HG03060 (cell line): ENCODE results near the gene MAL.
"Not testable (repeated sequence)": the region's sequence is repeated elsewhere in the genome, so short reads cannot be mapped to it uniquely, and the experiment has no call there.

Source experiments
- ATAC-seq: cut with Tn5 transposase; IDR thresholded peaks from one replicate; pipeline ENCODE4 v1.9.1; 2021; ENCODE audit warnings: low read depth, moderate number of reproducible peaks; ENCODE audit not compliant: unreplicated experiment

Gene MAL

DNA sequence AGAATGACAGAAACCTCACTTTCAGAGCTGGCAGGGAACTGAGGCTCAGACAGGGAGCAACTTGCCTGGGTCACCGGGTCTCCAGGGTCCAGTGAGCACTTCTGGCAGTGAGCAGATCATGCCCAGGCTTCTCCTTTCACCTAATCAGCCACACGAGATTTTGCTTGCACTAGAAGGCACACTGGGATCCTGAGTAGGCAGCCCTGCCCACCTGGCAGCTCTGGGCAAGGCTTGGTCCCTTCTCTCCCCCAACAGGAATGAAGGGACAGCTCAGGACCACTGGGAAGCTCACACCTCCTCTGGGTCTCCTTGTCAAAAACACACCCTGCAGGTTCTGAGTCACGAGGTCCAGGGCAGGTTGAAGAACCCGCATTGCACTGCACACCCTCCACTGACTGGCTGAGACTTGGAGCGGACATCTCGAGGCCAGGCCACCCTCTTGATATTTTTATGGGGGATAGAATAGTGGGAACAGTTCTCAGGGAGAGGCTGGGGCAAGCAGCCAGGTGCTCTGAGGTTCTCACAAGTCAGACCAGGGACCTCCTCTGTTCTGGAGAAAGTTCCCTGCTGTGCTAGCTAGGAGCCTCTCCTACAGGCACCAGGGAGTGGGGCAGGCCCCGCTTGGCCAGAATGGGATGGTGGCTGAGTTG is 5.7 kb downstream of the MAL start:
- ATAC-seq = no peak

DNA sequence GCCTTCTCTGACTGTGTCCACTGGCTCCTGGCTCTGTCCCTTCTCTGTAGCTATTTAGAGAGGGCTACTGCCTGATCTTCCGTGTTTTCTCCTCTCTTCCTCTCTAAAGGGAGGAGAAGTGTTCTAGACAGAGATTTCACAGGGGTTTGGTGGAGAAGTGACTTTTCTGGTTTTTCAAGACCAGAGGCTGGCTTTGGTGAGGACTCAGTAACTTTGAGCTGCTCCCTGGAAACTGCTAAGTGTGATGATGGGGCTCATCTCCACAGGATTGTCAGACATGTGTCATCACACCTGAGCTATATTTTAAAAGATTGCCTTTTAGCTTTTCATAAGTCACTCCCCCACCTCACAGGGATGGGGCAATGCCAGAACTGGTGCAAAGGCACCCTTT is 6.2 kb downstream of the MAL start:
- no peak for ATAC-seq

DNA sequence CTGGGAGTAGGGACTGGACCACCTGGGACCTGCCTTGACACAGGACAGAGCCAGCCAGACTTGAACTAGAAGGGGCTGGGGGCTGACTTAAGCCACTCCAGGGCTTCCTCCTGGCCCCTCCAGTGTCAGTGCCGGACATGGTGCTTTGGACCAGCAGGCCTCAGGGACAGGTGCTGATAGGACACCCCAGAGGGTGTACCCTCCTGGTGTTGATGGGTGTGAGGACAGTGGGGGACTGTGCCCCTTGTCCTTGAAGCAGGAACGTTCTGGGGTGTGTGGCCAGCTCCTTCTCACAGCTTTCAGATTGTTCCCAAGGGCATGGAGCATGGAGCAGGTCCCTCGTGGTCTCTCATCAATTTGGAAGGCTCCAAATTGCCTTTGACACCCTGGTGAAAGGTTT is 6.8 kb downstream of the MAL start:
- no peak for ATAC-seq

DNA sequence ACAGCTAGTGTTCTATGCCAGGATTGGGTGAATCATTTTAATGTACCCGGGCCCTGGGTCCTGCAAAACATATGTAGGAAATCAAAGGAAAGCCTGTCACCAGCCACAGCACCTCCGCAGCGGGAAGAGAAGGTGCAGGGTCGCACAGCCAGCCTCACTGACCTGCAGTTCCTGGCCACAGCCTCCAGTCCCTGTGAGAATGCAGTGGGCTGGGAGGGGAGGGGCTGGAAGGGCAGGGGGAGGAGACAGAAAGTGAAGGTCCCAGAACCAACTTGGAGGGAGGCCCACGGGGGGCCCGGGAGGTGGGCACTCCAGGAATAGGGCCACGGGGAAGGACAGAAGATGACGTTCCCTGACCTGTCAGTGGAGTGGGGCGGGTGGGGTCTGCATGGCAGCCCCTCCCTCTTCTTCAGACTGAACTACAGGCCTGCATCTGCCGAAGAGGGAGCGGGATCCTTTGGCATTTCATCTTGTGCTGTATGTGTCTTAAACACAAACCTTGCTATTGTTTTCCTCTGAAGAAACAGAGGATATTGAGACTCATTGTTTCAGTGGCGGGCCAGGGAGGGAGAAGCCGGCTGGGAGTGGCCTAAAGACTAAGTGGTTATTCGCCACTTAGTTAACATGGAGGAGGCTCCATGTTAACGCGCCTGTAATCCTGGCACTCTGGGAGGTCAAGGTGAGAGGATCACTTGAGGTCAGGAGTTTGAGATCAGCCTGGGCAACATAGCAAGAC is 7.5 kb downstream of the MAL start:
- no peak for ATAC-seq

DNA sequence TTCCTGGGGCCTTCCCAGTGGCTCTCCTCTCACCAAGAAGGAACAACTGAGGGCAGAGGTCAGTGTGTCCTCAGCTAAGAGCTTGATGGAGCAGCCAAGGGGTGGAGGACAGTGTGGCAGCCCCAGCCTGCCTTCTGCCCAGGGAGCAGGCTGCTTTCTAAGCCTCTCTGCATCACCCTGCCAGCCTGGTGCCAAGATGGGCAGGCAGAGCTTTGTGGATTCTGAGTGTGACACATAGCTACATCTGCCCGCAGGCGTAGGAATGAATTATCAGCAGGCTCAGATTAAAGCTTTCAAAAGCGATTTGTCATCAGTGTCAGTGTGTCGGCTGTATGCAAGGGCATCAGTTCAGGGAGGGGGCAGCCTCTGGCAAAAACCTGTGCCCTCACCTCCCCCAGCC is 8.7 kb downstream of the MAL start:
- ATAC-seq = no peak

DNA sequence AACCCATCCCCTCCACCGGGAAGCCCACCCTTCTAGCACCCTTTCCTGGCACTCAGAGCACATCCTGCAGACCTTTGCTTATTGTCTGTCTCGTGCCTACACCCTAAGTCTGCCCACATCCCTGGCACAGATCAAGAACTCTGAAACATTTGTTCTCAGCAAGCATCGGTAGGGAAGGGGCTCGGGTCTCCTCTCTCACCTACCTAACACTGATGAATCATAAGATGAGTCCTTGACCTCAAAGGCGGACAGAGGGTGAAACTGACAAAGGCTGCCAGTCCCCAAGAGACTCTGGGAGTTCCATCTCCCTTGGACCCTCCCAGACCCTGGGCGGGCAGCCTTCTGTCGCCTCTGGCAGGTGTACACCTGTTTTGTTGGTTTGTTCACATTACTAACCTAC is 9.3 kb downstream of the MAL start:
- no peak for ATAC-seq

DNA sequence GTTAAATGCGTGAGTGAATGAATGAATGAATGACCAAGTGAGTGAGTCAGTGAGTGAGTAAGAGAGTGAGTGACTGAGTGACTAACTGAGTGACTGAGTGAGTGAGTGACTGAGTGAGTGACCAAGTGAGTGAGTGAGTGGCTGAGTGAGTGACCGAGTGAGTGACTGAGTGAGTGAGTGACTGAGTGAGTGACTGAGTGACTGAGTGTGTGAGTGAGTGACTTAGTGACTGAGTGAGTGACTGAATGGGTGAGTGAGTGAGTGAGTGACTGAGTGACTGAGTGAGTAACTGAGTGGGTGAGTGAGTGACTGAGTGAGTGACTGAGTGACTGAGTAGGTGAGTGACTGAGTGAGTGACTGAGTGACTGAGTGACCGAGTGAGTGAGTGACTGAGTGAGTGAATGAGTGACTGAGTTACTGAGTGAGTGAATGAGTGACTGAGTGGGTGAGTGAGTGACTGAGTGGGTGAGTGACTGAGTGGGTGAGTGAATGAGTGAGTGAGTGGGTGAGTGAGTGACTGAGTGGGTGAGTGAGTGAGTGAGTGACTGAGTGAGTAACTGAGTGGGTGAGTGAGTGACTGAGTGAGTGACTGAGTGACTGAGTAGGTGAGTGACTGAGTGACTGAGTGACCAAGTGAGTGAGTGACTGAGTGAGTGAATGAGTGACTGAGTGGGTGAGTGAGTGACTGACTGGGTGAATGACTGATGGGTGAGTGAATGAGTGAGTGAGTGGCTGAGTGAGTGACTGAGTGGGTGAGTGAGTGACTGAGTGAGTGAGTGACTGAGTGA is 11.3 kb downstream of the MAL start:
- ATAC-seq = no peak

DNA sequence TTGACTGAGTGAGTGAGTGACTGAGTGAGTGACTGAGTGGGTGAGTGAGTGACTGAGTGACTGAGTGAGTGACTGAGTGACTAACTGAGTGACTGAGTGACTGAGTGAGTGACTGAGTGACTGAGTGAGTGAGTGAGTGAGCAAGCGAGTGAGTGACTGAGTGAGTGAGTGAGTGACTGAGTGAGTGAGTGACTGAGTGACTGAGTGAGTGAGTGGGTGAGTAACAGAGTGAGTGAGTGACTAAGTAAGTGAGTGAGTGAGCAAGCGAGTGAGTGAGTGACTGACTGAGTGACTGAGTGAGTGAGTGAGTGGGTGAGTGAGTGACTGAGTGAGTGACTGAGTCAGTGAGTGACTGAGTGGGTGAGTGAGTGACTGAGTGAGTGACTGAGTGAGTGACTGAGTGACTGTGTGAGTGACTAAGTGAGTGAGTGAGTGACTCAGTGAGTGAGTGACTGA is 11.9 kb downstream of the MAL start:
- ATAC-seq = no peak

DNA sequence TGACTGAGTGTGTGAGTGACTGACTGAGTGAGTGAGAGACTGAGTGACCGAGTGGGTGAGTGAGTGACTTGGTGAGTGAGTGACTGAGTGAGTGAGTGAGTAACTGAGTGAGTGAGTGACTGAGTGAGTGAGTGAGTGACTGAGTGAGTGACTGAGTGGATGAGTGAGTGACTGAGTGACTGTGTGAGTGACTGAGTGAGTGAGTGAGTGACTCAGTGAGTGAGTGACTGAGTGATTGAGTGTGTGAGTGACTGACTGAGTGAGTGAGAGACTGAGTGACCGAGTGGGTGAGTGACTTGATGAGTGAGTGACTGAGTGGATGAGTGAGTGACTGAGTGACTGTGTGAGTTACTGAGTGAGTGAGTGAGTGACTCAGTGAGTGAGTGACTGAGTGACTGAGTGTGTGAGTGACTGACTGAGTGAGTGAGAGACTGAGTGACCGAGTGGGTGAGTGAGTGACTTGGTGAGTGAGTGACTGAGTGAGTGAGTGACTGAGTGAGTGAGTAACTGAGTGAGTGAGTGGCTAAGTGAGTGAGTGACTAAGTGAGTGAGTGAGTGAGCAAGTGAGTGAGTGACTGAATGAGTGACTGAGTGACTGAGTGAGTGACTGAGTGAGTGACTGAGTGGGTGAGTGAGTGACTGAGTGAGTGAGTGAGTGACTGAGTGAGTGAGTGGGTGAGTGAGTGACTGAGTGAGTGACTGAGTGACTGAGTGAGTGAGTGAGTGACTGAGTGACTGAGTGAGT is 12.5 kb downstream of the MAL start:
- not testable (repeated sequence) for ATAC-seq

DNA sequence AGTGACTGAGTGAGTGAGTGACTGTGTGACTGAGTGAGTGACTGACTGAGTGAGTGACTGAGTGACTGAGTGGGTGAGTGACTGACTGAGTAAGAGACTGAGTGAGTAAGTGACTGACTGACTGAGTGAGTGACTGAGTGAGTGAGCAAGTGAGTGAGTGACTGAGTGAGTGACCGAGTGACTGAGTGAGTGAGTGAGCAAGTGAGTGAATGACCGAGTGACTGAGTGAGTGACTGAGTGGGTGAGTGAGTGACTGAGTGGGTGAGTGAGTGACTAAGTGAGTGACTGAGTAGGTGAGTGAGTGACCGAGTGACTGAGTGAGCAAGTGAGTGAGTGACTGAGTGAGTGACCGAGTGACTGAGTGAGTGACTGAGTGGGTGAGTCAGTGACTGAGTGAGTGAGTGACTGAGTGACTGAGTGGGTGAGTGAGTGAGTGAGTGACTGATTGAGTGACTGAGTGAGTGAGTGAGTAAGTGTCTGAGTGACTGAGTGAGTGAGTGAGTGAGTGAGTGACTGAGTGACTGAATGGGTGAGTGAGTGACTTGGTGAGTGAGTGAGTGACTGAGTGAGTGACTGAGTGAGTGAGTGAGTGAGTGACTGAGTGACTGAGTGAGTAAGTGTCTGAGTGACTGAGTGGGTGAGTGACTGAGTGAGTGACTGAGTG is 13.3 kb downstream of the MAL start:
- no peak for ATAC-seq

DNA sequence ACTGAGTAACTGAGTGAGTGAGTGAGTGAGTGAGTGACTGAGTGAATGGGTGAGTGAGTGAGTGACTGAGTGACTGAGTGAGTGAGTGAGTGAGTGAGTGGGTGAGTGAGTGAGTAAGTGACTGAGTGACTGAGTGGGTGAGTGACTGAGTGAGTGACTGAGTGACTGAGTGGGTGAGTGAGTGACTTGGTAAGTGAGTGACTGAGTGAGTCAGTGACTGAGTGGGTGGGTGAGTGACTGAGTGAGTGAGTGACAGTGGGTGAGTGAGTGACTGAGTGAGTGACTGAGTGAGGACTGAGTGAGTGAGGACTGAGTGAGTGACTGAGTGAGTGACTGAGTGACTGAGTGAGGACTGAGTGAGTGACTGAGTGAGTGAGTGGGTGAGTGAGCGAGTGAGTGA is 13.9 kb downstream of the MAL start:
- no peak for ATAC-seq

DNA sequence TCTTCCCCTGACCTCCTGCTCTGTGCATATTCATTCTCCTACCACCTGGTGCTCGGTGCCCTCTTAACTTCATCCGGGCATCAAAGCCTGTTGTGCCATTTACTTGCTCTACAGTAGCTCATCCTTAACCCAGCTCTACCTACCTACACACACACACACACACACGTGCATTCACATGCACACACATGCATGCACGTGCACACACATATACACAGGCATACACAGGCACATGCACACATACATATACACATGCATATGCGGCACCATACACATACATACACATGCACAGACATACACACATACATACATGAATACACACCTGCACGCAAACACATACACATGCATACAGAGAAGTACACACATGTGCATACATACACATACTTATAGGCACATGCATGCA is 14.5 kb downstream of the MAL start:
- no peak for ATAC-seq

DNA sequence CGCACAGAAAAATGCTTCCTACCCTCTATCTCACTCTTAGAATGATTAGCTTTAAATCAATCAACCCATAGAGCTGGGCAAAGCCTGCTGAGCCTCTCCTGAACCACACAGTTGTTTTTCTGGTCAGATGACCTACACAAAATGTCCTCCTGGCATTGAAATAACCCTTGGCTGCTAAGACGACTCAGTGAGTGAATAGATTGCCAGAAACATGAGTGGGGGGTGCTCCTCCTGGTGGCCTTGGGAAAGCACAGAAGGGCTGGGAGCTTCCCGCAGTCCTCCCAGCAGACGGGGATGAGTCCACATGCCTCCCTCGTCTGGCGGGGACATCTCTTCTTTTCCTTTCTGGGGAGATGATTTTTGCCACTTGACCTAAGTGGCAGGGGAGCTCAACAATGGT is 14.9 kb downstream of the MAL start:
- no peak for ATAC-seq

DNA sequence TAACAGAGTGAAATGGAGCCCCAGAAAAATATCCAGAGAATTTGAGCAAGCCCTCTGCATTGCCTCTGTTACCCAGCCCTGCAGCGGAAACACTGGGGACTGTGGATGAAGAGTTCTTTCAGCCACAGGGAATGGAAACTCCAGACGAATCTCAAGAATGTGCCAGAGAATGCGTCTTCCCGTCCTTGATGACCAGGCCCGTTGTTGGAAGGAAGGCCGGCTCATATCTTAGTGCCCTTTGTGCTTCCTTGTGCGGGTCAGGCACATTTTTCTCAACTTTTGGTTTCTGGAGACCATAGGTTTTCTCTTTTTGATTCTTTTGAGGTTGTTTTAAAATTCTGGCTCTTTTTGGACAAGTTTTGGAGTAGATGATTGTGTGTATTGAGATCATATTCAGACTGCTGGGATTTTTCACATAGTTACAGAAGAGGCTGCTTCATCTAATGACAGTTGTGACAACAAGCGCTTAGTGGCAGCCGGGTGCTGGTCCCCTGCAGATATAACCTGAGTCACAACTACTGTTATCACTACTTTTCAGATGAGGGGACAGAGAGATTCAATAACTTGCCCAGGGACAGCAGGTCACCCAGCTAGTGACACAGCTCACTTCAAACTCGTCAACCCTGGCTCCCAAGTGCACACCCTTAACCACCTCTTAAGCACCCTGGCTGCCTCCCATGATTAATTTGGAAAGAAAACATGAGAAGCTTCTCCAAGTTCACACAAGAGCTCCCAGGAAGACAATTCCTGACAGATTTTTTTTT is 15.7 kb downstream of the MAL start:
- no peak for ATAC-seq

DNA sequence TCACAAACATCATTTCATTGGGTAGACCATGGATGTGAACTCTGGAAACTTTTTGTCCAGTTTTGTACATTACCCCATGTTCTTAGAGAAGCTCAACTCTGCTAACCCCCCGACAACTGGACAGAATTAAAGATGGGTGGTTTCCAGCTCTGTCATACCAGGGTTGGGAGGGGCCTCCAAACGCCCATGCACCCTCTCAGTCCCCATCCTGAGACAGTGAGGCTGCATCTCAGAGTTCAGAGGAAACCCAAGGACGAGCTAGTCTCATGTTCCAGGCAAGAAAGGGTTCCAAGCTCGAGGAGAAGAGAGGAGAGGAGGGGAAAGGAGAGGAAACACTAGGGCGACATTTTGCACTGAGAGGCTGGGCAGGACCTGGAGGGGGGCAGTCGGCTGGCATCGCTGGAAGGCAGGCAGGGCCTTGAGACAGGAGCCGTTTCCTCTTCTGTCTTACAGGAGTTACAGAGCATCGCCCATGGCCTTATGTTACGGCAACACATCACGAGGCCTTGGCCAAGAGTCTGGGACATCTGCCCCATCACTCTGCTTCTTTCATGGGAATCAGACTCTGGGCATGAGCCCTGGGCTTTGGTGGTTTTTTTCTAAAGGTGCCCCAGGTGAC is 16.4 kb downstream of the MAL start:
- ATAC-seq = no peak

DNA sequence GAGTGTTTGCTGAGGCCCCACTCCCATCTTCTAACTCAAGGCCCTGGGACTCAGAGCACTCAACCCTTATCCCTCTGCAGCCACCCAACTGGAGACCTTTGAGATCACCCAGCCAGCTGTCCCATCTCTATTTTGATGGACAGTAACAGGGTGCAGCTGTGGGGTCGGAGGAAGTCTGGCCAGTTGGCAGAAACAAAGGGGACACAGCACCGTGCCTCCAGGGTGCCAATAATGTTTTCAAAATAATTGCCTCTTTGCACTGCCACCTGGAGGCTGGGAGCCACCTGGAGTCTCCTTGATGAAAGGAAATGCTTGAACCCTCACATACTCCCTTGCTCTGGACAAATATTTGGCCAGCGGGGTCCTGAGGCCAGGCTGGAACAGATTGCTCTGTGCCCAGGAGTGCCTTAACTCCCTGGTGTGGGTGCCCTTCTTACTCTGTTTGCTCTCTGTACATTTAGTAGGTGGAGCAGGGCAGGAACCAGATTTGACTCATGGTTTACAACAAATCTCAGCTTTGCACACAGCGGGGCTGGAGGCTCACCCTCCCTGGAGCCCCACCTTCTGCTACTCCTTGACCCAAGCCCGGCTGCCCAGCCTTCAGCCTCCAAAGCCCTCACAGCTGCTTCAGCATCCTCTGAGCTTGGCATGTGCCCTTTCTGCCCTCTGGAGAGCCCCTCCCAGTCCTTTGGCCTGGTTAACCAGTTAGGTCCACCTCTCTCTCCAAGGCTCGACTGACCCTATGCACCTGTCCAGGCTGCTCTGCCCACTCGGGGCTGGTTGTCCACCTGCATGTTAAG is 17.2 kb downstream of the MAL start:
- no peak for ATAC-seq

DNA sequence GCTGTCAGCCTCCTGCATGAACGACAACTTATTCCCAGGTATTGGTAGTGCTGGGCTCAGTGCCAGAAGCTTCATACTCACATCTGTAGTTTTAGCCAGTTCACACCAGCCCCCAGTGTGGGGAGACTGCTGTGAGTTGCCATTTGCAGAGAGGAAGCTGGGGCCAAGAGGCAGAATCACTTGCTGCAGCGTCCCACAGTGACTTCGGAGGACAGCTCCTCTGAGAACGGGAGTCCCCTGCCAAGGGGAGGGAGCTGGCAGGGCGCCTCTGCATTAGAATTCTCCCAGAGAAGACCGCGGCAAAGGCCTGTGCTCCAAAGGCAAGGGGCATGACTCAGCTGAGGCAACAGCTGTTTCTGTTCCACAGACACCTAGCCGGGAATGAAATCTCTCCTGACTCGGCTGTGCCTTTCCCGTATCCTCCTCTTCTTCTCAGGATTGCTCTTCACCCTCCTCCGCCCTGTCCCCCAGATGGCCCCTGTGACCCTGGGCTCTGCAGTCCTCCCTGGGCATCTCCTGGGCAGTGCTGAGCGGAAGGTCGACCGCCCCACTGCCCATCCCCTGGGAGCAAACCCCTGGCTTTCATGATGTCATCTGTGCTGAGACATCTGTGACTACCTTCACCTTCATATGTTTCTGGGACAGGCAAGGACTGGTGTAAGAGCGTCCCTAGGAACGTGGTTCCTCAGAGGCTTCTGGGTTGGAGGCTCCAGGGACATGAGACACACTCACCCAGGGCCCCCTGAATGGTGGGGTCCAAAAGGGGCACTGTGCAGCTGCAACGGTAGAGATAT is 18.0 kb downstream of the MAL start:
- peak; percentile 50 for ATAC-seq

DNA sequence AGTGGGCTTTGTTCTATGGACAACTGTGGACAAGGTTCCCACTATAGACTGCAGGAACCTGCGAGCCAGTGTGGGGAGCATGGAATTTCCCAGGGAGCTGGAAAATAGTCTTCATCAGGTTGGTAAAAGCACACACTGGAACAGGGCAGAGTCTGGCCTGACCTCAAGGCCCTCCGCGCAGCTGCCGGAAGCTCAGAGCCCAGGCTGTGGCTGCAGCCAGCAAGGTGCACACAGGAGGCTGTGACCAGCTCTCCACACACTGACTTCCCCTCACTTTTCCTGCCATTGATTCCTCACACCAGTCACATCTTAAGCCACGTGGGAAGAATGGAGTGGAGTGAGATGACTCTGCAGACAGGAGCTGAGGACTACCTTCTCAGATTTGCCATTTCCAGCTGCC is 19.1 kb downstream of the MAL start:
- no peak for ATAC-seq
